Measurements from ENCODE around the gene HTT.

- TF ChIP-seq SIN3A (IDR thresholded peaks at IDR 0.05; ENCODE audit: low read depth): no peak
- TF ChIP-seq CTCF (IDR thresholded peaks at IDR 0.05 in 2 of 3, conservative IDR thresholded peaks at IDR 0.05 in 1 of 3; ENCODE audit: borderline replicate concordance in 1 of 3, insufficient read depth in 1 of 3, low read depth in 2 of 3, low read length in 2 of 3): no peak
These were observed 48.6 kb upstream of the HTT start for GRCh38 chr4:3025881-3026280.
